GM19467 (cell line): Measurements from ENCODE around the gene FMNL2.
A peak's percentile ranks its signal among the peaks of the same experiment; 100 is the strongest.

Experiments
- ATAC-seq: cut with Tn5 transposase; IDR thresholded peaks from one replicate; pipeline ENCODE4 v1.9.1; 2021; ENCODE audit warnings: mild to moderate bottlenecking, moderate library complexity; ENCODE audit not compliant: unreplicated experiment

FMNL2 gene

GRCh38 chr2:152548111-152548875 is 213.3 kb downstream of the FMNL2 start:
- ATAC-seq, result no peak

GRCh38 chr2:152548996-152549395 is 214.0 kb downstream of the FMNL2 start:
- no peak for ATAC-seq

GRCh38 chr2:152549423-152549822 is 214.4 kb downstream of the FMNL2 start:
- ATAC-seq, result no peak

GRCh38 chr2:152550386-152550785 is 215.4 kb downstream of the FMNL2 start:
- no peak for ATAC-seq

GRCh38 chr2:152552888-152553287 is 217.9 kb downstream of the FMNL2 start:
- no peak for ATAC-seq

GRCh38 chr2:152553518-152553917 is 218.5 kb downstream of the FMNL2 start:
- no peak for ATAC-seq

- ATAC-seq, result no peak
These were observed 220.1 kb downstream of the FMNL2 start for GRCh38 chr2:152555048-152555447.

- no peak for ATAC-seq
These were observed 221.5 kb downstream of the FMNL2 start for GRCh38 chr2:152556506-152556905.

- ATAC-seq, result no peak
These were observed 222.4 kb downstream of the FMNL2 start for GRCh38 chr2:152557273-152557888.

GRCh38 chr2:152558158-152558984 is 223.4 kb downstream of the FMNL2 start:
- ATAC-seq, result no peak

- ATAC-seq, result no peak
These were observed 224.0 kb downstream of the FMNL2 start for GRCh38 chr2:152559008-152559407.

GRCh38 chr2:152560166-152560565 is 225.2 kb downstream of the FMNL2 start:
- ATAC-seq, result no peak

GRCh38 chr2:152560873-152561595 is 226.1 kb downstream of the FMNL2 start:
- no peak for ATAC-seq

GRCh38 chr2:152562198-152562884 is 227.4 kb downstream of the FMNL2 start:
- ATAC-seq, result no peak

- no peak for ATAC-seq
These were observed 228.8 kb downstream of the FMNL2 start for GRCh38 chr2:152563764-152564163.

- peak; percentile 70 for ATAC-seq
These were observed 230.0 kb downstream of the FMNL2 start for GRCh38 chr2:152564754-152565551.

GRCh38 chr2:152565884-152566727 is 231.1 kb downstream of the FMNL2 start:
- no peak for ATAC-seq

GRCh38 chr2:152566728-152567069 is 231.7 kb downstream of the FMNL2 start:
- no peak for ATAC-seq

GRCh38 chr2:152568531-152568930 is 233.6 kb downstream of the FMNL2 start:
- ATAC-seq, result no peak
